HG03097 (cell line): ENCODE measurements around the gene ENTPD1.

Experiments used
- ATAC-seq: cut with Tn5 transposase; IDR thresholded peaks from one replicate; pipeline ENCODE4 v1.9.1; 2021; ENCODE audit not compliant: unreplicated experiment, low FRiP score

Gene ENTPD1

GRCh38 chr10:95819620-95820329 lies 63.8 kb downstream of the ENTPD1 start:
- no peak for ATAC-seq

- peak; percentile 43 for ATAC-seq
These were observed 64.4 kb downstream of the ENTPD1 start for GRCh38 chr10:95820363-95820762.

- no peak for ATAC-seq
These were observed 65.8 kb downstream of the ENTPD1 start for GRCh38 chr10:95821720-95822119.

- no peak for ATAC-seq
These were observed 74.1 kb downstream of the ENTPD1 start for GRCh38 chr10:95830044-95830443.

GRCh38 chr10:95831076-95831475 lies 75.1 kb downstream of the ENTPD1 start:
- no peak for ATAC-seq

- ATAC-seq, result no peak
These were observed 75.6 kb downstream of the ENTPD1 start for GRCh38 chr10:95831515-95831914.

- peak; percentile 84 for ATAC-seq
These were observed 76.5 kb downstream of the ENTPD1 start for GRCh38 chr10:95832216-95833041.

GRCh38 chr10:95833042-95833610 lies 77.2 kb downstream of the ENTPD1 start:
- ATAC-seq, result no peak

GRCh38 chr10:95834406-95834805 lies 78.4 kb downstream of the ENTPD1 start:
- ATAC-seq, result no peak

- no peak for ATAC-seq
These were observed 79.3 kb downstream of the ENTPD1 start for GRCh38 chr10:95835149-95835860.

- ATAC-seq, result no peak
These were observed 79.9 kb downstream of the ENTPD1 start for GRCh38 chr10:95835911-95836310.

GRCh38 chr10:95836610-95837355 lies 80.8 kb downstream of the ENTPD1 start:
- ATAC-seq, result no peak

- no peak for ATAC-seq
These were observed 81.4 kb downstream of the ENTPD1 start for GRCh38 chr10:95837356-95837776.

- no peak for ATAC-seq
These were observed 81.8 kb downstream of the ENTPD1 start for GRCh38 chr10:95837783-95838182.

- ATAC-seq, result no peak
These were observed 84.2 kb downstream of the ENTPD1 start for GRCh38 chr10:95840121-95840520.

- ATAC-seq, result no peak
These were observed 84.7 kb downstream of the ENTPD1 start for GRCh38 chr10:95840681-95841080.

- no peak for ATAC-seq
These were observed 85.9 kb downstream of the ENTPD1 start for GRCh38 chr10:95841661-95842498.

- no peak for ATAC-seq
These were observed 89.4 kb downstream of the ENTPD1 start for GRCh38 chr10:95845411-95845810.

- ATAC-seq, result no peak
These were observed 91.0 kb downstream of the ENTPD1 start for GRCh38 chr10:95847007-95847406.
